ENCODE data around the gene MRPL52. TPM values are rescaled to one million over a fixed set of nuclear protein-coding genes. Genes with fewer than 3 reads are reported as not detected.
"Not testable (repeated sequence)": the region's sequence is repeated elsewhere in the genome, so short reads cannot be mapped to it uniquely, and the experiment has no call there.

The MRPL52 gene
- total and polyA plus RNA-seq, 8 donors, result 29.1 to 85.0 (median 45.8) TPM

DNA sequence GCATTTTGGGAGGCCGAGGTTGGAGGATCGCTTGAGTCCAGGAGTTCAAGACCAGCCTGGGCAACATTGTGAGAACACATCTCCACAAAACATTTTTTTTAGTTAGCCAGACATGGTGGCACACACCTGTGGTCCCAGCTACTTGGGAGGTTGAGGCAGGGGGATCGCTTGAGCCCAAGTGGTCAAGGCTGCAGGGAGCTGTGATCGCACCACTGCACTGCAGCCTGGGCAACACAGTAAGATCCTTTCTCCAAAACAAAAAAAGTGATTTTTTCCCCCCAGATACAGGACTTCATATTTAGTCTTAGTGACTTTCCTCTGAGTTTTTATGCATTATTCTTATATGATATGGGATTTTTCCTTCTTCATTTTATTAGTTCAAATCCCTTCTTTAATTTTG lies 43.0 kb upstream of the MRPL52 start:
- no peak overlapping the region for H3K4me3 ChIP-seq
- H3K27ac ChIP-seq, result no peak overlapping the region
- DNase-seq, result no peak
- no peaks in the 10 kb centered on the region for H3K9me3 ChIP-seq
- H3K4me1 ChIP-seq, result no peaks in the 10 kb centered on the region
- intact Hi-C loops (cut with DNase I), result no loop called here
- 91 to 95% methylated on average over 4 of the region's 4 CpGs for WGBS, 2 donors
- ATAC-seq, result no peak
- no peak for FAIRE-seq
- H3K36me3 ChIP-seq, result no peaks in the 10 kb centered on the region
- H3K27me3 ChIP-seq, result no peaks in the 10 kb centered on the region
- TF ChIP-seq, protein P1, sequence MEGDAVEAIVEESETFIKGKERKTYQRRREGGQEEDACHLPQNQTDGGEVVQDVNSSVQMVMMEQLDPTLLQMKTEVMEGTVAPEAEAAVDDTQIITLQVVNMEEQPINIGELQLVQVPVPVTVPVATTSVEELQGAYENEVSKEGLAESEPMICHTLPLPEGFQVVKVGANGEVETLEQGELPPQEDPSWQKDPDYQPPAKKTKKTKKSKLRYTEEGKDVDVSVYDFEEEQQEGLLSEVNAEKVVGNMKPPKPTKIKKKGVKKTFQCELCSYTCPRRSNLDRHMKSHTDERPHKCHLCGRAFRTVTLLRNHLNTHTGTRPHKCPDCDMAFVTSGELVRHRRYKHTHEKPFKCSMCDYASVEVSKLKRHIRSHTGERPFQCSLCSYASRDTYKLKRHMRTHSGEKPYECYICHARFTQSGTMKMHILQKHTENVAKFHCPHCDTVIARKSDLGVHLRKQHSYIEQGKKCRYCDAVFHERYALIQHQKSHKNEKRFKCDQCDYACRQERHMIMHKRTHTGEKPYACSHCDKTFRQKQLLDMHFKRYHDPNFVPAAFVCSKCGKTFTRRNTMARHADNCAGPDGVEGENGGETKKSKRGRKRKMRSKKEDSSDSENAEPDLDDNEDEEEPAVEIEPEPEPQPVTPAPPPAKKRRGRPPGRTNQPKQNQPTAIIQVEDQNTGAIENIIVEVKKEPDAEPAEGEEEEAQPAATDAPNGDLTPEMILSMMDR (IDR thresholded peaks at IDR 0.05), result no peak

DNA sequence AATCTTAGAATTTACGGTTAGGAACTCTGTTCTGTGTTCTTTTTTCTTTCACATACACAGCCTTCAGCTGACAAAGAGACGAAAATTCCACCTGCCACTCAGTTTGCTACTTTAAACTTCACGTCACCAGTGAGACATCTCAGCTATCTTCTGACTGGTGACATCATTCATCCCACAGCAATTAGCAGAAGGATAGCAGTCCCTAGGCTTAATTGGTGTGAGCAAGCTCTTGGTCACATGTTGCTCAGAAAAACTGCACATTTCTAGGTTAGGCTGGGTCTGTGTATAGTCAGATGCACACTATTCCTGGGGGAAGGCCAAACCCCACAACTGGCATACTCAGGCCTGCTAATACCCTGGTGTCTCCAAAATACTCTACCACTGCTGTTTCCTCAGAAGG lies 38.4 kb upstream of the MRPL52 start:
- no peak overlapping the region for H3K4me3 ChIP-seq
- ATAC-seq (peak in 1 of 4 donors; percentile 35), DNase-seq (no peak), FAIRE-seq (no peak)
- H3K9me3 ChIP-seq, result no peaks in the 10 kb centered on the region
- H3K27ac ChIP-seq, result no peak overlapping the region
- H3K36me3 ChIP-seq, result no peaks in the 10 kb centered on the region
- 69 to 78% methylated on average over 3 of the region's 3 CpGs for WGBS, 2 donors
- intact Hi-C loops (cut with DNase I), result no loop called here
- H3K4me1 ChIP-seq, result no peaks in the 10 kb centered on the region
- TF ChIP-seq, protein P1 (IDR thresholded peaks at IDR 0.05), result no peak
- no peaks in the 10 kb centered on the region for H3K27me3 ChIP-seq

DNA sequence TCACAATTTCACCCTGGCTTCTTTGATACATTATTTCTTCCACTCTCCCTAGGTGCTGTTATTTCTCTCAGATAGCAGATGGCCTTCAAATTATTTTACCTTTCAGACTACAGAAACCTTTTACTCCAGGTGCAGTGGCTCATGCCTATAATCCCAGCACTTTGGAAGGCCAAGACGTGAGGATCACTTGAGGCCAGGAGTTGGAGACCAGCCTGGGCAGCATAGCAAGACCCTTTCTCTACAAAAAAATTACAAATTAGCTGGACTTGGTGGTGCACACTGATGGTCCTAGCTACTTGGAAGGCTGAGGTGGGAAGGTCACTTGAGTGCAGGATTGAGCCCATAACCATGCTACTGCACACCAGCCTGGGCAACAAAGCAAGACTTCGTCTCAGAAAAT lies 37.5 kb upstream of the MRPL52 start:
- Histone ChIP-seq H3K27me3 (no peaks in the 10 kb centered on the region), H3K36me3 (no peaks in the 10 kb centered on the region), H3K27ac (no peak overlapping the region), H3K4me3 (no peak overlapping the region), H3K9me3 (no peaks in the 10 kb centered on the region), H3K4me1 (no peaks in the 10 kb centered on the region)
- no peak for FAIRE-seq
- TF ChIP-seq, protein P1 (IDR thresholded peaks at IDR 0.05), result no peak
- DNase-seq, result no peak
- intact Hi-C loops (cut with DNase I), result no loop called here
- ATAC-seq, result no peak
- 82 to 97% methylated on average over 2 of the region's 2 CpGs for WGBS, 2 donors

DNA sequence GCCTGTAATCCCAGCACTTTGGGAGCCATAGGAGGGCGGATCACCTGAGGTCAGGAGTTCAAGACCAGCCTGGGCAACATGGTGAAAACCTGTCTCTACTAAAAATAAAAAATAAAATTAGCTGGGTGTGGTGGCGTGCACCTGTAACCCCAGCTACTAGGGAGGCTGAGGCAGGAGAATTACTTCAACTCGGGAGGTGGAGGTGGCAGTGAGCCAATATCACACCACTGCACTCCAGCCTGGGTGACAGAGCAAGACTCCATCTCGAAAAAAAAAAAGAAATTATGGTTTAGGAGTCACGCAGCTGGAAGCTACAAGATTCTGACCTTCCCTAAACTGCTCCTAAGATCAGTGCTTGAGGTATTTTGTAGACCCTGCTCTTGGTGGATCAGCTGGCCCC lies 36.1 kb upstream of the MRPL52 start:
- H3K4me1 ChIP-seq; DNase-seq; FAIRE-seq; H3K36me3 ChIP-seq; ATAC-seq; H3K27me3 ChIP-seq; H3K27ac ChIP-seq; H3K4me3 ChIP-seq; intact Hi-C loops (cut with DNase I); H3K9me3 ChIP-seq: not testable (repeated sequence)
- WGBS, 2 donors, result 75 to 86% methylated on average over 5 of the region's 5 CpGs

DNA sequence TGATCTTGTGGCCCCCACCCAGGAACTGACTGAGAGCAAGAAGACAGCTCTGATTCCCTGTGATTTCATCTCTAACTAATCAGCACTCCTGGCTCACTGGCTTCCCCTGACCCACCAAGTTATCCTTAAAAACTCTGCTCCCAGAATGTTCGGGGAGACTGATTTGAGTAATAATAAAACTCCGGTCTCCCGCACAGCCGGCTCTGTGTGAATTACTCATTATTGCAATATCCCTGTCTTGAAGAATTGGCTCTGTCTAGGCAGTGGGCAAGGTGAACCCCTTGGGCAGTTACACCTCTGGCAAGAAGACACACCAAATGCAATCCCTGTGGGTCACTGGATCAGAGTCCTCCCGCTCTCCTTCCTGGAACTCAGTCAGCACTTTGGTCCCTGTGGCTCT lies 35.7 kb upstream of the MRPL52 start:
- no peaks in the 10 kb centered on the region for H3K27me3 ChIP-seq
- no peaks in the 10 kb centered on the region for H3K4me1 ChIP-seq
- no peaks in the 10 kb centered on the region for H3K36me3 ChIP-seq
- no peak overlapping the region for H3K4me3 ChIP-seq
- no peaks in the 10 kb centered on the region for H3K9me3 ChIP-seq
- TF ChIP-seq, protein P1 (IDR thresholded peaks at IDR 0.05), result no peak
- ATAC-seq (no peak), DNase-seq (no peak), FAIRE-seq (no peak)
- WGBS, 2 donors, result 73 to 92% methylated on average over 5 of the region's 5 CpGs
- H3K27ac ChIP-seq, result no peak overlapping the region
- intact Hi-C loops (cut with DNase I), result no loop called here

DNA sequence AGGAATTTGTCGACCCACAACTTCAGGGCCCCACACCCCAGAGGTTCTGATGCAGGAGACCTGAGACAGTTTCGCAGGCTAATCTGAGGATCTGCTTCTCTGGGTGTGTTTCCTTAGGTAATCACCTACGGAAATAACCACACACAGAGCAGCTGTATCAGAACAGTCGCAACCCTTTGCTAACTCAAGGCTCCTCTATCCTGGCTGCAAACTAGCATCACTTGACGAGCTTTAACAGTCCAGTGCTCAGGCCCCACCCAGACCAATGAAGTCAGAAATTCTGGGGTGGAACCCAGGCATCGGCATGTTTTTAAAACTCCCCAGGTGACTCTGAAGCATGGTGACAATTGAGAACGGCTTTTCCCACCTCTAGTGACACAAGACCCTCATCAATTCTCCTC lies 35.1 kb upstream of the MRPL52 start:
- Histone ChIP-seq H3K4me3 (no peak overlapping the region), H3K27ac (no peak overlapping the region), H3K27me3 (no peaks in the 10 kb centered on the region), H3K36me3 (no peaks in the 10 kb centered on the region), H3K9me3 (no peaks in the 10 kb centered on the region), H3K4me1 (no peaks in the 10 kb centered on the region)
- FAIRE-seq (no peak), DNase-seq (no peak), ATAC-seq (no peak)
- TF ChIP-seq, protein P1 (IDR thresholded peaks at IDR 0.05), result no peak
- 77 to 79% methylated on average over 7 of the region's 7 CpGs for WGBS, 2 donors
- intact Hi-C loops (cut with DNase I), result no loop called here

Measured in pancreas (tissue), 10 donors.